Tibial nerve (tissue), 4 donors: ENCODE results near the gene GRIK4. TPM values are rescaled to one million over a fixed set of nuclear protein-coding genes. Genes with fewer than 3 reads are reported as not detected.
"Not testable (repeated sequence)": the region's sequence is repeated elsewhere in the genome, so short reads cannot be mapped to it uniquely, and the experiment has no call there.

Source experiments
- DNase-seq, 2 donors: peaks; one replicate each; pipeline ENCODE4 v3.0.0-alpha.2; 2019; ENCODE audit warnings: low spot score in 2 of 2
- H3K27ac ChIP-seq, 4 donors: fragments of 200-600 bp; sonication (generic) in 3 of 4; one replicate each; pipeline ENCODE4 v1.5.1; 2017 to 2019; ENCODE audit warnings: mild to moderate bottlenecking in 1 of 4
- H3K27me3 ChIP-seq, 2 donors: fragments of 200-600 bp; sonication (generic) in 1 of 2; one replicate each; pipeline versions ENCODE4 v1.5.1 to v1.6.0; 2017 to 2019
- H3K36me3 ChIP-seq, 3 donors: fragments of 200-600 bp; sonication (generic); one replicate each; pipeline ENCODE4 v1.5.1; 2018 to 2019
- H3K4me1 ChIP-seq, 4 donors: fragments of 200-600 bp; sonication (generic) in 3 of 4; one replicate each; pipeline ENCODE4 v1.5.1; 2017 to 2019
- H3K4me3 ChIP-seq, 4 donors: fragments of 200-600 bp; sonication (generic) in 3 of 4; one replicate each; pipeline ENCODE4 v1.5.1; 2017 to 2019; ENCODE audit warnings: mild to moderate bottlenecking in 1 of 4, moderate library complexity in 1 of 4
- H3K9me3 ChIP-seq, 4 donors: fragments of 200-600 bp; sonication (generic) in 3 of 4; one replicate each; pipeline ENCODE4 v1.5.1; 2017 to 2019
- CTCF ChIP-seq, 5 experiments: fragments of 200-600 bp in 3 of 5; fragments of 450-650 bp in 2 of 5; sonication (generic) in 3 of 5; IDR thresholded peaks; one replicate each; pipeline ENCODE4 v1.5.1; 2016 to 2019; ENCODE audit warnings: antibody characterized with exemption in 5 of 5, mild to moderate bottlenecking in 3 of 5, moderate library complexity in 2 of 5
- EP300 ChIP-seq, 2 donors: sonication (generic); formaldehyde crosslinking; IDR thresholded peaks; one replicate each; pipeline ENCODE4 v1.6.1; 2017; ENCODE audit warnings: antibody characterized with exemption in 2 of 2, mild to moderate bottlenecking in 1 of 2
- POLR2A ChIP-seq, 2 donors: fragments of 450-650 bp; IDR thresholded peaks; one replicate each; pipeline ENCODE4 v1.6.1; 2017; ENCODE audit warnings: antibody characterized with exemption in 2 of 2, mild to moderate bottlenecking in 2 of 2, moderate library complexity in 2 of 2
- WGBS, 2 donors: methylation state at CpG; one replicate each; pipeline ENCODE4 v1.1.5; 2018; 5-methylcytosine and 5-hydroxymethylcytosine counted together
- total RNA-seq, 4 donors: library from RNA; depleted of rRNA; stranded (reverse); fragments of >200 nt; gene quantifications; one replicate each; pipeline ENCODE4 v1.1.0, GENCODE V29; 2016

Gene GRIK4
- total RNA-seq, 4 donors from 2014 or later: 0.22 to 0.98 TPM; not detected in 2

- Histone ChIP-seq H3K4me3 (no peak overlapping the region), H3K27me3 (peaks cover 0 to 12% of the 10 kb centered on the region in 2 donors), H3K9me3 (no peaks in the 10 kb centered on the region), H3K36me3 (no peaks in the 10 kb centered on the region), H3K27ac (no peak overlapping the region), H3K4me1 (no peaks in the 10 kb centered on the region)
- 61 to 68% methylated on average over 7 to 9 of the region's 9 CpGs for WGBS, 2 donors
- DNase-seq: no peak
- TF ChIP-seq EP300 (IDR thresholded peaks at IDR 0.05) (no peak), POLR2A (IDR thresholded peaks at IDR 0.05) (no peak), CTCF (IDR thresholded peaks at IDR 0.05) (no peak)
Measured at GRCh38 chr11:120751550-120751949, 240.0 kb downstream of the GRIK4 start.

- no peak for DNase-seq
- TF ChIP-seq EP300 (IDR thresholded peaks at IDR 0.05): no peak
- no peak for TF ChIP-seq CTCF (IDR thresholded peaks at IDR 0.05)
- no peak for TF ChIP-seq POLR2A (IDR thresholded peaks at IDR 0.05)
- peaks cover 0 to 12% of the 10 kb centered on the region in 2 donors for H3K27me3 ChIP-seq
- H3K4me3 ChIP-seq: no peak overlapping the region
- H3K36me3 ChIP-seq: no peaks in the 10 kb centered on the region
- H3K27ac ChIP-seq: no peak overlapping the region
- WGBS, 2 donors: 78 to 84% methylated on average over 7 of the region's 7 CpGs
- H3K9me3 ChIP-seq: no peaks in the 10 kb centered on the region
- no peaks in the 10 kb centered on the region for H3K4me1 ChIP-seq
Measured at GRCh38 chr11:120752668-120753067, 241.1 kb downstream of the GRIK4 start.

GRCh38 chr11:120756931-120757330, 245.4 kb downstream of the GRIK4 start:
- WGBS, 2 donors: 76 to 85% methylated on average over 3 of the region's 3 CpGs
- Histone ChIP-seq H3K4me3 (no peak overlapping the region), H3K27me3 (no peaks in the 10 kb centered on the region), H3K9me3 (no peaks in the 10 kb centered on the region), H3K27ac (no peak overlapping the region), H3K4me1 (no peaks in the 10 kb centered on the region), H3K36me3 (no peaks in the 10 kb centered on the region)
- no peak for DNase-seq
- TF ChIP-seq POLR2A (IDR thresholded peaks at IDR 0.05) (no peak), CTCF (IDR thresholded peaks at IDR 0.05) (no peak), EP300 (IDR thresholded peaks at IDR 0.05) (no peak)

- Histone ChIP-seq H3K27ac (no peak overlapping the region), H3K36me3 (no peaks in the 10 kb centered on the region), H3K4me3 (no peak overlapping the region), H3K4me1 (no peaks in the 10 kb centered on the region), H3K27me3 (no peaks in the 10 kb centered on the region), H3K9me3 (peaks cover 0 to 1% (median 0%) of the 10 kb centered on the region in 4 donors)
- TF ChIP-seq EP300 (IDR thresholded peaks at IDR 0.05) (no peak), POLR2A (IDR thresholded peaks at IDR 0.05) (no peak), CTCF (IDR thresholded peaks at IDR 0.05) (no peak)
- WGBS, 2 donors: 56 to 65% methylated on average over 2 of the region's 2 CpGs
- DNase-seq: no peak
Measured at GRCh38 chr11:120759046-120759445, 247.5 kb downstream of the GRIK4 start.

- H3K4me1 ChIP-seq, H3K27ac ChIP-seq, H3K36me3 ChIP-seq, DNase-seq, H3K4me3 ChIP-seq, H3K27me3 ChIP-seq: not testable (repeated sequence)
- WGBS, 2 donors: 50 to 69% methylated on average over 1 to 2 of the region's 2 CpGs
- peaks cover 0 to 47% (median 2%) of the 10 kb centered on the region in 4 donors for H3K9me3 ChIP-seq
Measured at GRCh38 chr11:120765710-120766109, 254.2 kb downstream of the GRIK4 start.

GRCh38 chr11:120766318-120766717, 254.8 kb downstream of the GRIK4 start:
- Histone ChIP-seq H3K4me1 (no peaks in the 10 kb centered on the region), H3K9me3 (peaks cover 0 to 47% (median 2%) of the 10 kb centered on the region in 4 donors), H3K4me3 (no peak overlapping the region), H3K27ac (no peak overlapping the region), H3K27me3 (peaks cover 0 to 3% of the 10 kb centered on the region in 2 donors), H3K36me3 (no peaks in the 10 kb centered on the region)
- DNase-seq: no peak
- 77 to 84% methylated on average over 5 of the region's 7 CpGs for WGBS, 2 donors
- TF ChIP-seq POLR2A (IDR thresholded peaks at IDR 0.05) (no peak), CTCF (IDR thresholded peaks at IDR 0.05) (no peak)
